GM23338 (cell line): ENCODE data around the gene TMEM88. TPM values are rescaled to one million over a fixed set of nuclear protein-coding genes. Genes with fewer than 3 reads are reported as not detected.
A peak's percentile ranks its signal among the peaks of the same experiment; 100 is the strongest.

Experiments used
- ATAC-seq: fragments of 200-7000 bp; cut with Tn5 transposase; 3 replicates; pipeline ENCODE4 v1.9.1; 2020
- DNase-seq: peaks from one replicate; pipeline ENCODE4 v3.0.0-alpha.2; 2015; ENCODE audit warnings: low spot score
- H2AFZ ChIP-seq: fragments of 200-600 bp; sonication (generic); 2 replicates; pipeline ENCODE4 v1.8.0; 2016; ENCODE audit warnings: antibody characterized with exemption, mild to moderate bottlenecking, moderate library complexity
- H3F3A ChIP-seq: fragments of 200-600 bp; sonication (generic); replicated peaks from 2 replicates; pipeline ENCODE4 v1.8.0; 2017; ENCODE audit warnings: antibody characterized with exemption, mixed run types, low read depth
- H3K27ac ChIP-seq: fragments of 200-600 bp; sonication (generic); 2 replicates; pipeline ENCODE4 v1.6.1; 2016; ENCODE audit warnings: low read depth
- H3K27me3 ChIP-seq: fragments of 200-600 bp; sonication (generic); 2 replicates; pipeline ENCODE4 v1.8.0; 2016; ENCODE audit warnings: mild to moderate bottlenecking, mixed run types, moderate library complexity; ENCODE audit not compliant: insufficient read depth
- H3K36me3 ChIP-seq: fragments of 200-600 bp; sonication (generic); 2 replicates; pipeline ENCODE4 v1.8.0; 2016; ENCODE audit warnings: mild to moderate bottlenecking; ENCODE audit not compliant: insufficient read depth
- H3K4me1 ChIP-seq: fragments of 200-600 bp; sonication (generic); 2 replicates; pipeline ENCODE4 v1.8.0; 2016; ENCODE audit warnings: mild to moderate bottlenecking, moderate library complexity; ENCODE audit not compliant: insufficient read depth
- H3K4me2 ChIP-seq: fragments of 200-600 bp; sonication (generic); 2 replicates; pipeline ENCODE4 v1.7.1; 2017; ENCODE audit warnings: mixed run types
- H3K4me3 ChIP-seq: fragments of 200-600 bp; sonication (generic); 2 replicates; pipeline ENCODE4 v1.6.1; 2016; ENCODE audit warnings: mixed run types
- H3K79me2 ChIP-seq: fragments of 200-600 bp; sonication (generic); replicated peaks from 2 replicates; pipeline ENCODE4 v1.8.0; 2017; ENCODE audit warnings: mild to moderate bottlenecking; ENCODE audit not compliant: insufficient read depth
- H3K9me2 ChIP-seq: fragments of 200-600 bp; sonication (generic); 2 replicates; pipeline ENCODE4 v1.8.0; 2017; ENCODE audit not compliant: insufficient read depth
- H4K20me1 ChIP-seq: fragments of 200-600 bp; sonication (generic); replicated peaks from 2 replicates; pipeline ENCODE4 v1.8.0; 2017; ENCODE audit warnings: mild to moderate bottlenecking; ENCODE audit not compliant: insufficient read depth
- H3K27ac Mint-ChIP-seq: 2 replicates; pipeline ENCODE4 v1.8.0; 2020; ENCODE audit warnings: inconsistent platforms, mild to moderate bottlenecking, moderate library complexity, mixed read lengths
- H3K27me3 Mint-ChIP-seq: 3 replicates; pipeline ENCODE4 v1.8.0; 2022; ENCODE audit warnings: low read depth, mild to moderate bottlenecking, moderate library complexity, mixed read lengths, inconsistent platforms; ENCODE audit not compliant: insufficient read depth, poor library complexity
- H3K36me3 Mint-ChIP-seq: 3 replicates; pipeline ENCODE4 v1.8.0; 2021; ENCODE audit warnings: low read depth, mild to moderate bottlenecking, inconsistent platforms, moderate library complexity, mixed read lengths
- H3K4me1 Mint-ChIP-seq: 3 replicates; pipeline ENCODE4 v1.8.0; 2020; ENCODE audit warnings: mild to moderate bottlenecking, inconsistent platforms, mixed read lengths
- H3K4me3 Mint-ChIP-seq: 3 replicates; pipeline ENCODE4 v1.8.0; 2021; ENCODE audit warnings: moderate library complexity, mild to moderate bottlenecking, inconsistent platforms, mixed read lengths
- H3K9me3 Mint-ChIP-seq: 3 replicates; pipeline ENCODE4 v1.8.0; 2020; ENCODE audit warnings: moderate library complexity, mild to moderate bottlenecking, inconsistent platforms, mixed read lengths
- EZH2 ChIP-seq: fragments of 200-600 bp; sonication (generic); IDR thresholded peaks from one replicate; pipeline ENCODE4 v1.8.0; 2017; ENCODE audit warnings: antibody characterized with exemption, mild to moderate bottlenecking, low read depth; ENCODE audit not compliant: unreplicated experiment
- EZH2phosphoT487 ChIP-seq: fragments of 200-600 bp; sonication (generic); IDR thresholded peaks from one replicate; pipeline ENCODE4 v1.8.1; 2018; ENCODE audit warnings: antibody characterized with exemption; ENCODE audit not compliant: unreplicated experiment
- JUNB ChIP-seq: IDR thresholded peaks from one replicate; pipeline ENCODE4 v1.6.1; 2016; ENCODE audit warnings: antibody characterized with exemption; ENCODE audit not compliant: unreplicated experiment
- NANOG ChIP-seq: IDR thresholded peaks from 2 replicates; pipeline ENCODE4 v1.6.1; 2016; ENCODE audit warnings: antibody characterized with exemption, borderline replicate concordance
- POLR2AphosphoS5 ChIP-seq: IDR thresholded peaks from 2 replicates; pipeline ENCODE4 v1.6.1; 2016; ENCODE audit warnings: antibody characterized with exemption, low read depth
- REST ChIP-seq: IDR thresholded peaks from one replicate; pipeline ENCODE4 v1.6.1; 2018; ENCODE audit warnings: antibody characterized with exemption; ENCODE audit not compliant: unreplicated experiment
- STAT1 ChIP-seq: IDR thresholded peaks from one replicate; pipeline ENCODE4 v1.6.1; 2016; ENCODE audit warnings: antibody characterized with exemption; ENCODE audit not compliant: unreplicated experiment
- ZNF114 ChIP-seq: fragments of 250-450 bp; sonication (Bioruptor Pico); IDR thresholded peaks from 2 replicates; pipeline ENCODE4 v1.5.0; 2020; ENCODE audit warnings: mild to moderate bottlenecking, moderate library complexity
- polyA plus RNA-seq: library from polyadenylated mRNA; unstranded; fragments of >200 nt; fragmentation: Nextera tagmentation; extraction: Ambion mirVana; gene quantifications from 2 replicates; pipeline ENCODE4 v1.2.1, GENCODE V29; 2016
- total RNA-seq: library from RNA; depleted of rRNA; stranded (reverse); fragments of >200 nt; shearing (Covaris generic); gene quantifications from 2 replicates; pipeline ENCODE4 v1.2.3, GENCODE V29; 2014

Gene TMEM88
- total and polyA plus RNA-seq, 2 experiments from 2014 or later = 0.58 to 0.97 TPM

GRCh38 chr17:7867881-7868329 is 13.0 kb downstream of the TMEM88 start (continued):
- TF ChIP-seq REST = no peak

DNA sequence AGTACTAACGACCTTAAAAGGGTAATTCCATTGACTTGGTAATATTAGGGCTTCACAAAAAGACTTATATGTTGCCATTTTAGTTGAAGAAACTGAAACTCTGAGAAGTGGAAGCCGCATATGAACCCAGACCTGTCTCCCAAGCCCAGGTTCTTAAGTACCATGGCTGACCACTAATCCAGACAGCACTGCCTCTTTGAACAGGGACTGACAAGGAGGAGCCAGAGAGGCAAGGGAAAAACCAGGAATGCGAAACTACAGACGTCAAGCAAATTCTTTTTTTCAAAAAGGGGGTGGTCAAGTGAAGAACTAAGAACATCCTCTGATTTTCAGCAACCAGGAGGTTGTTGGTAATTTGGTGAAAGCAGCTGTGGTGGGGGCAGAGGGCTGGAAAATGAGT is 18.2 kb downstream of the TMEM88 start:
- DNase-seq (peak; percentile 47), ATAC-seq (peak; percentile 34; the same call in 2 of the 3 replicates)
- Mint-ChIP-seq H3K27ac (no peak overlapping the region), H3K36me3 (no peaks in the 10 kb centered on the region), H3K9me3 (no peaks in the 10 kb centered on the region), H3K27me3 (no peaks in the 10 kb centered on the region), H3K4me3 (no peak overlapping the region), H3K4me1 (no peaks in the 10 kb centered on the region)
- no peaks in the 10 kb centered on the region for H3F3A ChIP-seq
- H3K36me3 ChIP-seq = no peaks in the 10 kb centered on the region
- no peak for TF ChIP-seq JUNB
- TF ChIP-seq EZH2 = no peak
- TF ChIP-seq EZH2phosphoT487 = no peak
- TF ChIP-seq NANOG = no peak
- TF ChIP-seq POLR2AphosphoS5 = no peak
- TF ChIP-seq REST = no peak
- no peak for TF ChIP-seq STAT1
- TF ChIP-seq ZNF114 (CRISPR knock-in tag) = no peak
- no peaks in the 10 kb centered on the region; the same call in 1 of the 2 replicates for H4K20me1 ChIP-seq
- H3K4me1 ChIP-seq = no peaks in the 10 kb centered on the region
- H3K27me3 ChIP-seq = no peaks in the 10 kb centered on the region
- no peak overlapping the region for H3K4me2 ChIP-seq
- no peaks in the 10 kb centered on the region for H3K9me2 ChIP-seq
- H3K79me2 ChIP-seq = no peaks in the 10 kb centered on the region
- no peak overlapping the region for H2AFZ ChIP-seq
- H3K4me3 ChIP-seq = no peak overlapping the region
- no peak overlapping the region for H3K27ac ChIP-seq
